ENCODE data around the gene SPOP.

SPOP gene

DNA sequence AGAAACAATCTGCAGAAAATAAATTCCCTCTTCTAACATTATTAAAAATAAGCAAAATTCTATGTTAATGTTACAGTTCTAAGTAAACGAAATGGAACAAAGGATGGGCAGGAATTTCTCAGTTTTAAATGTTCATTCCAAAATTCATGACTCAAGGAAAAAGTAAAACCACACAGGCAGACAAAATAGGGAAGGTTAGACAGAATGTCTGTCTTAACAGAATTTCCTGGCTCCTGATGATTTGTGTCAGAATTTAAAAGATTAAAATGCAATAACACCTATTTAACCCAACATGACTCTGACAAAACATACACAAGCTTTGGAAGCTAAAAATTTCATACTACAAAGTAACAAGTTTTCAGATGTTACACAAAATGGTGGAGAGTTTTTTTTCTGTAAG, 42.8 kb downstream of the SPOP start:
- H3K36me3 Mint-ChIP-seq (ENCODE audit: insufficient read depth), result peaks cover 5% of the 10 kb centered on the region
- H3K4me1 Mint-ChIP-seq, result peaks cover 13% of the 10 kb centered on the region
- ATAC-seq (replicated peaks; ENCODE audit: extremely low read depth, poor library complexity, severe bottlenecking) (no peak), DNase-seq (ENCODE audit: low spot score in 2 of 2) (no peak)
- no peak overlapping the region for H3K27ac Mint-ChIP-seq (ENCODE audit: low read depth)
- H3K27me3 Mint-ChIP-seq, result no peaks in the 10 kb centered on the region
- H3K4me3 Mint-ChIP-seq, result no peak overlapping the region
- H3K9me3 Mint-ChIP-seq, result no peaks in the 10 kb centered on the region

DNA sequence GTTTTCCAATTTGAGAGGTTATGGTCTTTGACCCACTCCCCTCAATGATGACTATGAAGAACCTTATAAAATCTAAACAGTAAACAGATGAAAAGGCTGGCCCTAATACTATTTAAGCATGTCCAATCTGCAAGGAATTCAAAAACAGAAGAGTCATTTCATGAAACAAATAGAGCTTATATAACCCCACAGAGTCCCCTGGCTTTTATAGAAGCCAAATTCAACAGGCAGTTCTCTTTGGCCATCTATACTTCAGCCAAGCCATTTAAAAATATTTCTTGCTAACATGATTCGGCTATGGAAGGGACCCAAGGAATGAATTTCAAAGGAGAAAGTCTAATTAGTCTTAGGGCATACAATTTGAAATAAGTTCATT, 43.4 kb downstream of the SPOP start:
- H3K36me3 Mint-ChIP-seq (ENCODE audit: insufficient read depth), result peaks cover 5% of the 10 kb centered on the region
- H3K27me3 Mint-ChIP-seq, result no peaks in the 10 kb centered on the region
- no peaks in the 10 kb centered on the region for H3K9me3 Mint-ChIP-seq
- DNase-seq (ENCODE audit: low spot score in 2 of 2) (no peak), ATAC-seq (replicated peaks; ENCODE audit: extremely low read depth, poor library complexity, severe bottlenecking) (no peak)
- H3K4me3 Mint-ChIP-seq, result no peak overlapping the region
- peaks cover 19% of the 10 kb centered on the region for H3K4me1 Mint-ChIP-seq
- H3K27ac Mint-ChIP-seq (ENCODE audit: low read depth), result no peak overlapping the region

DNA sequence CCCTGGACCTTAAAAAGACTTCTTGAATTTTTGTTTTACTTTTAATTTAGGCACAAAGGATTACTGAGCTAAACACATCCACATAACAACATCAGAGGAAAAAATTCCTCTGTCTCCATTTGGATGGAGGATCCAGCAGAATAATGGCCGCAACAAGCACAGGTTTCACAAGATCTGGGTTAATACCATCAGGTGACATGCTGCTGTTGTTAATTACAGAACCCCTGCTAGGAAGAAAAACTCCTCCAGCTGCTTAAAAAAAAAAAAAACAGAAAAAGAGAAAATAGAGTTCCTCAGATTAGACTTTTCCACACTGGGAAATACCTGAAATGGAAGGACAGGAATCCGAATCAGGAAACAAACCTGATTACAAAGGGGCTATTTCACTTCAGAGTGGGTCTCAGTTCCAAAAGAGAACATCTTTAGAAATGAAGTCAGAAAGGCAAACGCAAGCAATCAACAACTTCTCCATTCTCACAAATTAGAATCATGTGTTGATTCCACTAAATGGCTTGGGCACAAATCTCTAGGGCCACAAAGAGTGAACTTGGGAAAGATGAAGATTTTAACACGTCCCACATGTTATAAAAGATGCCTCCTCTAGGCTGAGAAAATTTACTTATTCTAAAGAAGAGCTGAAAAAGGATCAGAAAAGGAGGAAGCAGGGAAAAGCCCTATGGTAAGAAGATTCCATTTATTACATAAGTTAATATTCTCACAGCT, 44.0 kb downstream of the SPOP start:
- Mint-ChIP-seq H3K4me3 (no peak overlapping the region), H3K4me1 (peaks cover 21% of the 10 kb centered on the region), H3K27ac (ENCODE audit: low read depth) (no peak overlapping the region), H3K9me3 (no peaks in the 10 kb centered on the region), H3K36me3 (ENCODE audit: insufficient read depth) (peaks cover 5% of the 10 kb centered on the region), H3K27me3 (no peaks in the 10 kb centered on the region)
- DNase-seq (ENCODE audit: low spot score in 2 of 2) (no peak), ATAC-seq (replicated peaks; ENCODE audit: extremely low read depth, poor library complexity, severe bottlenecking) (no peak)

DNA sequence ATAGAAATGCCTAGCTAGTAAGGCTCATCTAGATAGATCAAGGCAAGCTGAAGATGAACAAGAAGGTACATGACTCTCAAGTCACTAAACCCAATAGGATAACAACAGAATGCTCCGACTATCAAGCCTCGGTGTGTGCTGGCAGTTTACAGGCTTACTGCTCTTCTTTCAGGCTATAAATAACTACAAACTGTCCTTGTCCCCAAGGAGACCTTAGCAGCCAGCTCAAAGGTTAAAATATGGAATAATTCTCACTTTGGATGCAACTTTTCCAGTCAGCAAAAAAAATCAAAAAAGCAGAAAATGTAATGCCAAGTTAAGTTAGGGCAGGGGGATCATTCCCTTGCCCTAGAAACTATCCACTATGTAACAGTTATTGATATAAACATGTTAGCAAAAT, 44.6 kb downstream of the SPOP start:
- no peak overlapping the region for H3K27ac Mint-ChIP-seq (ENCODE audit: low read depth)
- DNase-seq (ENCODE audit: low spot score in 2 of 2), result no peak
- no peak for ATAC-seq (replicated peaks; ENCODE audit: extremely low read depth, poor library complexity, severe bottlenecking)
- peaks cover 5% of the 10 kb centered on the region for H3K36me3 Mint-ChIP-seq (ENCODE audit: insufficient read depth)
- peaks cover 22% of the 10 kb centered on the region for H3K4me1 Mint-ChIP-seq
- no peaks in the 10 kb centered on the region for H3K27me3 Mint-ChIP-seq
- no peak overlapping the region for H3K4me3 Mint-ChIP-seq
- no peaks in the 10 kb centered on the region for H3K9me3 Mint-ChIP-seq

DNA sequence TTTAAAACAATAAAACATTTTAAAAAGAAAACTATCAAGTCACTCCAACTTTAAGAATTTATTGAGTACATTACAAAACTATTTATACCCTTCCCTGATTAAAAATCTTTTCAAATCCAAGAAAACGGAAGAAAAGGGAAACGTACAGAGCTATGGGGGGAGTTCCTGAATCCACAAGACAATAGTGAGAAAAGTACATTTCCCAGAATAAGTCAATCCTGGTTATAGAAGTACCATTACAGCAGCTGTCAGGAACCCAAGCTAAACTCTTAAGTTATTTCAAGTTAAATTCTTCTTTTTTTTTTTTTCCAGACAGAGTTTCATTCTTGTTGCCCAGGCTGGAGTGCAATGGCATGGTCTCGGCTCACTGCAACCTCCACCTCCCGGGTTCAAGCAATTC, 45.7 kb downstream of the SPOP start:
- no peak for ATAC-seq (replicated peaks; ENCODE audit: extremely low read depth, poor library complexity, severe bottlenecking)
- Mint-ChIP-seq H3K9me3 (no peaks in the 10 kb centered on the region), H3K27me3 (no peaks in the 10 kb centered on the region), H3K36me3 (ENCODE audit: insufficient read depth) (peaks cover 5% of the 10 kb centered on the region), H3K4me3 (no peak overlapping the region), H3K4me1 (peaks cover 26% of the 10 kb centered on the region), H3K27ac (ENCODE audit: low read depth) (no peak overlapping the region)
- DNase-seq (ENCODE audit: low spot score in 2 of 2), result no peak

DNA sequence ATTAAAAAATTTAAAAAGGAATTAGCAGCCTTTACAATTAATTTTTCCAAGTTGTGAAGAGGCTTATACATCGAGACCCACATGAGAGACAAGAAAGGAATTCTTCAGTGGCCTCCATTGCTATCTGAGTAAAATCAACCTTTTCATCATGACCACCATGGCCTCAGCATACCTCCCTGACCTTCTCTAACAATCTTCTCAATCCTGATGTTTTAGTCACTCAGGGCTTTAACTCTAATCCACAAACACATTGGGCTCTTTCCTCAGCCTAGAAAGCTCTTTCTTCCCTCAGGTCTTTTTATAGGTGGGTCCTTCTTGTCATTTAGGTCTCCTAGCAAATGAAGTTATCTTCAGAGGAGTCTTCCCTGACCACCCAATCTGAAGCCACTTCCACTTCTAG, 46.4 kb downstream of the SPOP start:
- Mint-ChIP-seq H3K27ac (ENCODE audit: low read depth) (no peak overlapping the region), H3K9me3 (no peaks in the 10 kb centered on the region), H3K36me3 (ENCODE audit: insufficient read depth) (peaks cover 5% of the 10 kb centered on the region), H3K27me3 (no peaks in the 10 kb centered on the region), H3K4me1 (peaks cover 26% of the 10 kb centered on the region), H3K4me3 (no peak overlapping the region)
- DNase-seq (ENCODE audit: low spot score in 2 of 2) (no peak), ATAC-seq (replicated peaks; ENCODE audit: extremely low read depth, poor library complexity, severe bottlenecking) (no peak)

DNA sequence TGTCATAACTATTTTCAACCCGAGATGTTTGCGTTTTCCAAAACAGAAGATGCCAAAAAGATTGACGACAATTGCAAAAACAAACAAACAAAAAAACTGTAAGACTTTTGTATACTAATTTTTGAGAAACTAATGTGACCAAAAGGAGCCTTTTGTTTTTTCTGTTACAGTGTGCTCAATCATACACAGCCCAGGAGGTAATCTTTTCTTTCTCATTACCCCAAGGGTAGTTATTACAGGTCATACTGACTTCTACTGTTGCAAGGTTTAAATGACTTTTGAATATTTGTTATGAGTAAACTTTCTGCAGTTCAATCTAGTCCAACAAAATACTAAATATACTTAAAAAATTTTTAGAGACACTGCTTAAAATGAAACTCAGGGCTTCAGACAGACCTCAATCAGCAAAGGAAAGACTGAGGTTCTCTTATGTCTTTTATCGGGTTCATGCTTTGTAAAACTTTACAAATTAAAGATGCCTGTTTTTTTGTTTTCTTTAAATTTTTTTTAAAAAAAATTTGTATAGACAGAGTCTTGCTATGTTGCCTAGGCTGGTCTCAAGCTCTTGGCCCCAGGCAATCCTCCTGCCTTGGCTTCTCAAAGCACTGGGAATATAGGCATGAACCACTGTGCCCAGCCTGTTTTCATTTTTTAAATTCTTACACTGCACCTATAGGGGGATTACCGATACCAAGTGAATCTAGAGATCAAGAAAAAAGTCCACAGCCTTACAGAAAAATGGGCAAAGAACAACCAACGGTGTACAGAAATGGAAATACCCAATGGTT, 47.6 kb downstream of the SPOP start:
- DNase-seq (ENCODE audit: low spot score in 2 of 2), result no peak
- Mint-ChIP-seq H3K9me3 (no peaks in the 10 kb centered on the region), H3K4me1 (peaks cover 26% of the 10 kb centered on the region), H3K4me3 (no peak overlapping the region), H3K27me3 (no peaks in the 10 kb centered on the region), H3K27ac (ENCODE audit: low read depth) (no peak overlapping the region), H3K36me3 (ENCODE audit: insufficient read depth) (peaks cover 3% of the 10 kb centered on the region)
- ATAC-seq (replicated peaks; ENCODE audit: extremely low read depth, poor library complexity, severe bottlenecking), result no peak

DNA sequence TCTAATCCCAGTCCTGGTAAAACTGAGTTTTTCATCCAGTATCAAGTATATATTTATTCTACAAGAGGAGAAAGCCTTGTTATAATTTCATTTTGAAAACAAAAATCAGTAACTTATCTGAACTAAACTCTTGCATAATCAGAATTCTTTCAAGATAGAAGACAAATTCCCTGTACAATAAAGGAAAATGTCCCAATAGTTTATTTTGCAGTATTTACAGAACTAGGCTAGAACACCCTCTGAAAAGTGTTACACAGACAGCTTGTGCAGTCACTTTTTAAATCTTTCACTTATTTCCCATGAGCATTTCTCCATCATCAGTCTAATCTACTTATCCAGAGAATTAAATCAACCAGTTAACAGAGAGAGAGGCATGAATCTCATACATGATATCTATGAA, 48.5 kb downstream of the SPOP start:
- no peak for ATAC-seq (replicated peaks; ENCODE audit: extremely low read depth, poor library complexity, severe bottlenecking)
- H3K4me1 Mint-ChIP-seq, result peaks cover 26% of the 10 kb centered on the region
- H3K27ac Mint-ChIP-seq (ENCODE audit: low read depth), result no peak overlapping the region
- DNase-seq (ENCODE audit: low spot score in 2 of 2), result no peak
- H3K4me3 Mint-ChIP-seq, result no peak overlapping the region
- H3K27me3 Mint-ChIP-seq, result no peaks in the 10 kb centered on the region
- H3K36me3 Mint-ChIP-seq (ENCODE audit: insufficient read depth), result peaks cover under 1% of the 10 kb centered on the region
- no peaks in the 10 kb centered on the region for H3K9me3 Mint-ChIP-seq

DNA sequence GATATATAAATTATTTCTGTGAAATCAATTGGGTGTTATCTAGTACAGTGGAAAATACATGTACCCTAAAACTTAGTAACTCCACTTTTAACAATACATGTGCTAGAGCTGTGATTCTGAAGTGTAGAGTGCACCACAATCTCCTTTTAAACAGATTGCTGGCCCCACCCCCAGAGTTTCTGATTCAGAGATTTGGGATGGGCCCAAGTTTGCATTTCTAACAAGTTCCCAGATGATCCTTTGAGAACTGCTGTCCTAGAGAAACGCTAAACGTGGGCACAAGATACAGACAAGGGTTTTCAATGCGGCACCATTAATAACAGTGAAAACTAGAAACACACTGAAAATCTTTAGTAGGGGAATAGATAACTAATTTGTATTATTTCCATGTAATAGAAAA, 53.0 kb downstream of the SPOP start:
- Mint-ChIP-seq H3K4me3 (no peak overlapping the region), H3K9me3 (no peaks in the 10 kb centered on the region), H3K36me3 (ENCODE audit: insufficient read depth) (peaks cover 35% of the 10 kb centered on the region), H3K27ac (ENCODE audit: low read depth) (no peak overlapping the region), H3K27me3 (no peaks in the 10 kb centered on the region), H3K4me1 (peaks cover 23% of the 10 kb centered on the region)
- no peak for ATAC-seq (replicated peaks; ENCODE audit: extremely low read depth, poor library complexity, severe bottlenecking)
- no peak for DNase-seq (ENCODE audit: low spot score in 2 of 2)

DNA sequence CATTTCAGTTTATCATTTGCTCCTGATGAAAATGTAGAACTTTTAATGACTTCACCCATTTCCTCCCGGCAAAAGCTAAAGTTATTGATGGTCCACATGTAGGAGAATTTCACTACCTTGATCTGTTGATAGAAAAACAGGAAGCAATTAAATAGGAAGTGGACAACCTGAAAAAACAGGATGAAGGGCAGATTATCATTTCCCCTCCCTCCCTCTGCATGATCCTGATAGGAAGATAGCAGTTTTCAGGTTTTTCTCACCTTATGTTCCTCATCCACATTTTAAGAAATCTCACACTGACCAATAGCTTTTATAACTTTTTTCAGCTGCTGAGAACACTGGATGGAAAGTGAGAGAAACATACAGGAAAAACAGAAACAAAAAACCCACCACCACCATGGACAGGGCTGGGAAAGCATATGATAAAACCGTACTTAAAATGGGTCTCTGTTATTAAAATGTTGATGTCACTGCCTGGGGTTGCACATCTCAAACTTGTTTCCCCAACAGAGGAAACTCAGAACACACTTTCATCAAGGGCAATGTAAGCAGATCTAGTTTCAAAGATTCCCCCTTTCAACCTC, 55.9 kb downstream of the SPOP start:
- ATAC-seq (replicated peaks; ENCODE audit: extremely low read depth, poor library complexity, severe bottlenecking) (no peak), DNase-seq (ENCODE audit: low spot score in 2 of 2) (no peak)
- H3K4me3 Mint-ChIP-seq, result no peak overlapping the region
- H3K4me1 Mint-ChIP-seq, result peaks cover 6% of the 10 kb centered on the region
- no peaks in the 10 kb centered on the region for H3K27me3 Mint-ChIP-seq
- peaks cover 56% of the 10 kb centered on the region for H3K36me3 Mint-ChIP-seq (ENCODE audit: insufficient read depth)
- H3K9me3 Mint-ChIP-seq, result no peaks in the 10 kb centered on the region
- H3K27ac Mint-ChIP-seq (ENCODE audit: low read depth), result peak overlapping the region; percentile 29

DNA sequence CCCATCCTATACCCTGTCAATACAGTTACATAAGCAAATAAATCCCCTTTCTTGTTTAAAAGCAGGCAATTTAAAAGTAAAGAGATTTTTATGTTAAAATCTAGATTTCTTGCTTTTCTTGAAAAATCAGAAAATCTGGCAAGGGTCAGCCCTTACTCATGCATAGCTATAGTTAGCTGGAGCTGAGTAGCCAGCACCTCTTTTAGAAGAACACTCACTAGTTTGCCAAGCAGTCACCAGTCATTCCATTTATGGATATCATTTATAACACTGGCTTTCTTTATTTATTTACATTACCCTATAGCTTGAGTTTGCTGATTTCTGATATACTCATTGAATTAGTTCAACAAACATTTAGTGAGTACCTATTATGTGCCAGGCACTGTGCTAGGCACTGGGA, 56.5 kb downstream of the SPOP start:
- peaks cover 6% of the 10 kb centered on the region for H3K4me1 Mint-ChIP-seq
- no peak for ATAC-seq (replicated peaks; ENCODE audit: extremely low read depth, poor library complexity, severe bottlenecking)
- peaks cover 60% of the 10 kb centered on the region for H3K36me3 Mint-ChIP-seq (ENCODE audit: insufficient read depth)
- H3K9me3 Mint-ChIP-seq, result no peaks in the 10 kb centered on the region
- DNase-seq (ENCODE audit: low spot score in 2 of 2), result no peak
- H3K27me3 Mint-ChIP-seq, result no peaks in the 10 kb centered on the region
- no peak overlapping the region for H3K27ac Mint-ChIP-seq (ENCODE audit: low read depth)
- H3K4me3 Mint-ChIP-seq, result no peak overlapping the region

DNA sequence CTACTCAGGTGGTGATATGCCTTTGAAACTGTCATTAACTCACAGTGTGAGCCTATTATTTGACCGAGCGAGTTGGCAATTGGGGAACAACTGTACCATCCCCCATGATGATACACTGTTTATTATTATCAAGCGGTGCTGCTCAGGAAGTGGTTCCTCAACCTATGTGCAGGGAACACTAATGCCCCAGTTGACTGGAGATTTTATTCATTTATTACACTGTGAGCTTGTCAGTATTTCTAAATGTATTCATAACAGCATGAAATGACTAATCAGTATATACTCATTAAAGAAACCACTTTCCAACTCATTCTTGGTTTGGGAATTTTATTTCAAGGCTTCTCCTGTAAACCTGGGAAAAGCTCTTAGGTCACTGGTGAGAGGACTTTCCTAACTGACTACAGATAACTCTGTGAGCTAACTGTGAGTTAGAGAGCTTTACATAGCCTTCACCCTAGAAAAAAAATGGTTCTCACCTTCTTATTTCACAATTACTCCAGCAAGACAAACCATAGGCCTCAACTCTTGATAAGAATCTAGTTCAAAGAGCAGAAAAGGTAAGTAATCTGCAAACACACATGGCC, 59.8 kb downstream of the SPOP start:
- no peaks in the 10 kb centered on the region for H3K27me3 Mint-ChIP-seq
- peaks cover 66% of the 10 kb centered on the region for H3K36me3 Mint-ChIP-seq (ENCODE audit: insufficient read depth)
- no peak for ATAC-seq (replicated peaks; ENCODE audit: extremely low read depth, poor library complexity, severe bottlenecking)
- no peak overlapping the region for H3K27ac Mint-ChIP-seq (ENCODE audit: low read depth)
- no peaks in the 10 kb centered on the region for H3K9me3 Mint-ChIP-seq
- no peak for DNase-seq (ENCODE audit: low spot score in 2 of 2)
- H3K4me1 Mint-ChIP-seq, result peaks cover 7% of the 10 kb centered on the region
- H3K4me3 Mint-ChIP-seq, result no peak overlapping the region
